Uterus (tissue), 2 donors: ENCODE data around the gene TSPAN9.

Experiments used
- POLR2A ChIP-seq, 2 donors: fragments of 450-650 bp; IDR thresholded peaks; one replicate each; pipeline ENCODE4 v1.6.1; 2016; ENCODE audit warnings: antibody characterized with exemption in 2 of 2, mild to moderate bottlenecking in 1 of 2, moderate library complexity in 1 of 2
- TF ChIP-seq, protein P1 (sequence below), 4 experiments: fragments of 200-600 bp in 2 of 4; fragments of 450-650 bp in 2 of 4; sonication (generic) in 2 of 4; IDR thresholded peaks; one replicate each; pipeline ENCODE4 v1.5.1; 2016 to 2019; ENCODE audit warnings: antibody characterized with exemption in 4 of 4, mild to moderate bottlenecking in 2 of 4, moderate library complexity in 1 of 4

DNA sequence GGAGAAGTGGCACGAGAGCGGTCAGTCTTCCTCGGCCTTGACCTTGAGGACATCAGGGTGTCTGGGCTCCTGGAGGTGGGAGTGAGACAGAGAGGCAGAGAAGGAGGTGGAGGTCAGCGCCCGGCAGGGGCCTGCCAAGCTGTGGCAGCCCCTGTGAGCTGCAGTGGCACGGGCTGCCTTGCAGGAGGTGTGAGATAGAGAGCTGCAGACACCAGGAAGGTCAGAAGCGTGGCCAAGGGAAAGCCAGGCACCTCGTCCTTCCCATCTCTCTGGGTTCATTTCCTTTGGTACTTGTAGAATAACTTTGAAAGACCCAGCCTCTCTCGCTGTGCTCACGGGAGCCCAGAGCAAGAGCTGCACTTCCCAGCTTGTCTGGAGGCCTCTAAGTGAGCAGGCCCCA, 98.1 kb downstream of the TSPAN9 start:
- TF ChIP-seq POLR2A (IDR thresholded peaks at IDR 0.05), result no peak
- TF ChIP-seq, protein P1, sequence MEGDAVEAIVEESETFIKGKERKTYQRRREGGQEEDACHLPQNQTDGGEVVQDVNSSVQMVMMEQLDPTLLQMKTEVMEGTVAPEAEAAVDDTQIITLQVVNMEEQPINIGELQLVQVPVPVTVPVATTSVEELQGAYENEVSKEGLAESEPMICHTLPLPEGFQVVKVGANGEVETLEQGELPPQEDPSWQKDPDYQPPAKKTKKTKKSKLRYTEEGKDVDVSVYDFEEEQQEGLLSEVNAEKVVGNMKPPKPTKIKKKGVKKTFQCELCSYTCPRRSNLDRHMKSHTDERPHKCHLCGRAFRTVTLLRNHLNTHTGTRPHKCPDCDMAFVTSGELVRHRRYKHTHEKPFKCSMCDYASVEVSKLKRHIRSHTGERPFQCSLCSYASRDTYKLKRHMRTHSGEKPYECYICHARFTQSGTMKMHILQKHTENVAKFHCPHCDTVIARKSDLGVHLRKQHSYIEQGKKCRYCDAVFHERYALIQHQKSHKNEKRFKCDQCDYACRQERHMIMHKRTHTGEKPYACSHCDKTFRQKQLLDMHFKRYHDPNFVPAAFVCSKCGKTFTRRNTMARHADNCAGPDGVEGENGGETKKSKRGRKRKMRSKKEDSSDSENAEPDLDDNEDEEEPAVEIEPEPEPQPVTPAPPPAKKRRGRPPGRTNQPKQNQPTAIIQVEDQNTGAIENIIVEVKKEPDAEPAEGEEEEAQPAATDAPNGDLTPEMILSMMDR (IDR thresholded peaks at IDR 0.05), result no peak
